HG03108 (cell line): ENCODE results near the gene GAS2L2.

Experiments used
- ATAC-seq: cut with Tn5 transposase; IDR thresholded peaks from one replicate; pipeline ENCODE4 v1.9.1; 2021; ENCODE audit warnings: moderate library complexity; ENCODE audit not compliant: unreplicated experiment

GAS2L2 gene

DNA sequence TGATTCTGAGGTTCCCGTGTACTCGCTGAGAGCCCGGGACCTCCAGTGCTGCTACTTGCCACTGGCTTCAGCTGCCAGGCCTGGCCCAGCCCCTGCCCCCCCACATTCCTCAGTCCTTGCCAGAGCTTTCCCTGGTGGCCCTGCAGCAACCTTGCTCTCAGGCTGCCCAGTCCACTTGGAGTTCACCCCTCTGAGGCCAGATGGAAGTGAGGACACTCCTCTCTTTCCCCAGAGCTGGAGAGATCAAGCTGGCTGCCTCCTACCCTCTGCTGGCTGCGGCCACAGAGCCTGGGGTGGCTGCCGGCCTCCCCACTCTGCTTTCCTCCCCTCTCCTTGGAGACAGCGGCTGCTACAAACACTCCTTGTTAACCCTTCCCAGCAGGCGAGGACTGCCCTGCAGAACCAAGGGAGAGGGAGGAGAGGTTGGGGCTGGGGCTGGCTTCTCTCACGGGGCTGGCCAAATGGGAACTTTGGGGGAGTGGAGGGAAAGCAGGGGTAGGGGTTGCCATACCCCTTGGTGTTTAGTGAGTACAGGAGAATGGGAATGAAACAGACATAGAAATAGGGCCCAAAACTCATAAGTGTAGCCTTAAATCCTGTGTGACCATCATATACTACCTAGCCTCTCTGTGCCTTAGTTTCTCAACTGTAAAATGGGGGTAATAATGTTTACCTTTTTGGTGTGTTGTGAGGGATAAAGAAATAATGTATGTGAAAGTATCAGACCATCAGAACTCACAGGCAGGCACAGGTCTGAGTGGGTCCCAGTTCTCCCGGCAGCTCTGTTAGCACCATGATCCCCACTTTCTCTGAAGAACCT lies at the start of gene GAS2L2:
Gene GAS2L2, minus strand, starts transcription at position 295 of the 820 bp plus-strand sequence. CDS start 389 bp downstream, outside the sequence.
- ATAC-seq: no peak

DNA sequence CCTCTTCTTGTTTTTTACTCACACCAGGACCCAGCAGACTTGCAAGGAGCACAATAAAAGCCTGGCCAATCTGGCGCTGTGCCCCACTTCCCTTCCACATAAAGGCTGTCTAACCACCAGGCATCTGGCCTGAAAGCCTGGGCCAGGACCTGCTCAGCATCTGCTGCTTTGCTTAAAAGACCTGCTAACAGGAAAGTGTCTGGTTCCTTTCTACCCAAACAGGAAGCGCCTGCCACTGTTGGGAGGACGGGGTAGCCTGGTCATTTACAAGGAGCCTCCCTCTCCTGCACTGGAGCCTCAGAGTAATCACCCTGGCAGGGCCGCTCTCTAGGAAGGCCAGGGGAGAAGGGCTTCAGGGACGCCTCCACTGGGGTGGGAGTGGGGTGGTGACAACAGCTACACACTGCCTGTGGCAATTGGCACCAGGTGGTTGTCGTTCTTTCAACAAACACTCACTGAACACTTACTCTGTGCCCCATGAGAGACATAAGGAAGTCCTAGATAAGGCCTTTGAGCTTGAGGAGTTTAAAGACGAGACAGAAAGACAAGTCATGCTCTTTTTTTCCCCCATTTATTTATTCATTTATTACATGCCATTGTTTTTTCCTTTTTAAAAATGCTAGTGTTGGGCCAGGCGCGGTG lies 48.7 kb upstream of the GAS2L2 start:
- no peak for ATAC-seq

DNA sequence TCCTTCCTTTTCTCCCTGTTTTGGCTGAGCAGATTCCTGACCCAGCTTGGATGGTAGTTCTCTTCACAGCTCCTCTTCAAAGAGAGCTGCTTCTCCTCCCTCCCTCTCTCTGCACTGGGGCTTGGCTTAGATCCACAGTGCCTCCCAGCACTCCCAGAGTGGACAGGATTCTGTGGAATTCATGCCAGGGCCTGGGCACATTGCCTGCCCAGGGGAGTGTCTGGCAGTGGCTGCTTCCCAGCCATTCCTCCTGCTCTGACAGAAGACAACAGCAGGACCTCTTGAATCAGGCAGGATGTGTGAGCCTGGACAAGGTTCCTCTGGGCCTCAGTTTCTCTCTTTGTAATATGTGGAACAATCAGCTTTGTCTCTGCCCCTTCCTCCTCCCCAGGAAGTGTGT lies 46.9 kb upstream of the GAS2L2 start:
- ATAC-seq: no peak

DNA sequence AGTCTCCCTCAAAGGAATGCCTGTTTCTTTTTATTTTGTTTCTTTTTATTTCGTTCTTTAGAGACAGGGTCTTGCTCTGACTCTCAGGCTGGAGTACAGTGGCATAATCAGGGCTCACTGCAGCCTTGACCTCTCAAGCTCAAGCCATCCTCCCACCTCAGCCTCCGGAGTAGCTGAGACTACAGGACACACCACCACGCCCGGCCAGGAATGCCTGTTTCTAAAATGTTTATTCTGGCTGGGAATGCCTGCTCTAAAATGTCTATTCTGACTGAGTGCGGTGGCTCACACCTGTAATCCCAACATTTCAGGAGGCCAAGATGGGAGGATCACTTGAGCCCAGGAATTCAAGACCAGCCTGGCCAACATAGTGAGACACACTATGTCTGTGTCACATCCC lies 44.9 kb upstream of the GAS2L2 start:
- no peak for ATAC-seq

DNA sequence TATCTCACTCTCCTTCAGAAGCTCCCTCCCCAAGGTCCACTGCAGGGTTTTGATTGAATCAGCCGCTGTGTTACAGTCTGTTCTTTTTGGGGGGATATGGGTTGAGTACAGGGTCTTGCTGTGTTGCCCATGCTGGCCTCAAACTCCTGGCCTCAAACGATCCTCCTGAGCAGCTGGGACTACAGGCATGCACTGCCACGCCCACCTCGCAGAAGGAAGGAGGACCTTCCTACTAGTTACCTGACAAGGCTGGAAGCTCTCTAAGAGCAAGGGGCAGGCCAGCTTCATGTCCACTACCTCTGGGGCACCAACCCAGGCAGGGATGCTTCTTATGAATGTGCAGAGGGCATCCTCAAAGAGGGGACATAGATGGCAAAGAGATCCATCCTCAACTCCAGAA lies 44.3 kb upstream of the GAS2L2 start:
- ATAC-seq: no peak

DNA sequence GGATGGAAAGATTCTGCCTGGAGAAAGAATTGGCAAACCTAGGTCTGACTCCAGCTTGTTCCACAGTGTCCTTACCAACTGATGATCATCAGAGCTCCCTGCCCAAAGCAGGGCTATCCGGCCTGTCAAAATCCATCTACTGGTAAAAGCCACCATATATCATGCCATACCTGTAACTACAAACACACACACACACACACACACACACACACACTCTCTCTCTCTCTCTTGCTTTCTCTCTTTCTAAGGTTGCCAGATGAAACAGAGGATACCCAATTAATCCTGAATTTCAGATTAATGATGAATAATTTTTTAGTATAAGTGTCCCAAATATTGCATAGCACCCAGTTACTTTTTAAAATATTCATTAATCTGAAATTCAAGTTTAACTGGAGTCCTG lies 43.9 kb upstream of the GAS2L2 start:
- ATAC-seq: no peak

DNA sequence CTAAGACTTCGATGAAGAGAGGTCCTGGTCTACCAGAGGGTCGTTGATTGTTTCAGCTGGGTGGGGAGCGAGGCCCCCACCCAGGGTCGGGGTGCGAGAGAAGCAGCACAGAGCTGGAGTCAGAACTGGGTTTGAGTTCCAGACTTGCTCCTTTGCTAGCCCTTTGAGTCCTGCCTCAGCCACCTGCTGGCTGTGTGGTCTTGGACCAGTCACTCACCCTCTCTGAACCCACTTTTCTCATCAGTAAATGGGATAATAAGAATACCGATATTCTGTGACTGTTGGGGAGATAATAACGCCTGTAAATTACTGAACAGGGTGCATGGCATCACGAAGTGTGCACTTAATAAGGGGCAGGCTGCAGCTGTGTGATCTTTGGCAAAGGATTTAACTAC lies 42.8 kb upstream of the GAS2L2 start:
- no peak for ATAC-seq

DNA sequence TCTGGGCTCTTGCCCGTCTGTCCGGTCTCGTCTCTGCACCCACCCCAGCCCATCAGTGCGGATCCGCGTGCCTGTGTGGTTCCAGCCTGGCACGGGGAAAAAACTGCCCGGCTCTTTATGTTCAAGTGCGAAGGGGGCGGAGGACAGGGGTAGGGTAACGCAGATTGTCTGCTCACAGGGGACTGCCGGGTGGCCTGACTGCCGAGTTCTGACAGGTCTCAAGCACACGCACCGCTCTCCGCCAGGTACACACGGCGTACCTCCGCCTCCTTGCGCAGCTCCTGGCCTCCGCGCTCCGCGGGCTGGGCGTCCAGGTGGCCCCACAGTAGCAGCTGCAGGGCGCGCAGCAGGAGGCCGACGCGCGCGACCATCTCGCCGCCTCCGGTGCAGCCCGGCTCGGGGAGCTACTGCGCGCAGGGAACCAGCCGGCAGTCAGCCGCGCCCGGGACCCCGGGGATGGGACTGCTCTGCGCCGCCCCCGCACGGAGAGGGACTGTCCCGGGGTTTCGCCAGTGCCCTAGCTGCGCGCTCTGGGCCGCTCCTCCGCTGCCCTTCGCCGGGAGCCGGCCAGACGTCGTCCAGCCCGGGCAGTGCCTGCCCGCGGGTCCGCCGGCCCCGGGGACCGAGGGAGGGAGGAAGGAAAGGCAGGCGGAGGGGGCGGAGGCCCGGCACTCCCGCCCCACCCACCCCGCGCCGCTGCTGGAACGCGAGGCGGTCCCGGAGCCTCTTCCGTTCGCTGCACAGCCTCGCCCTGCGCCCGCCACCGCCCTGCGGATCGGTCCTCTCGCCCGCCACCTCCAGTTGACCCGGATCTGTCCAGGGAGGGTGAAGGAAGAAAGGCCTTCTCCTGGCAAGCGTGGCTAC lies 42.2 kb upstream of the GAS2L2 start, which contains the start of gene MMP28:
Gene MMP28, minus strand, starts transcription at position 635 of the 864 bp plus-strand sequence. Its CDS starts 264 bp downstream, at position 371.
- no peak for ATAC-seq

DNA sequence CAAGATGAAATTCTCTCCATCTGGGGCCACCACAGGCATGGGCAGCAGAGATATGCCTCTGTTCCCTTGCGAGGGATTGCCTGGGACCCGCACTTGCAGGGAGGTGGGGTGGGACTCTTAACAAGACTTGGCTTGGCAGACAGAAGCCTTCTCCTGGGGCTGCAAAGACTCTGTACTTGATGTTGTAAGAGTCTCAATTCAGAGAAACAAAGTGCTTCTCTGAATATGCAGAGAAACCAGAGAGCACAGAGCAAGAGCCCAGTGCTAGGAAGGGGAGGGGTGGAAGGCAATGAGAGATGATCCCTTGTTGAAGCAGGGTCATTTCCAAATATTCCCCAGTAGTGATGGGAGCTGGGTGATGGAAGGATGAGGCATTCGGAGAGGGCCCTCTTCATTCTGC lies 40.2 kb upstream of the GAS2L2 start:
- ATAC-seq: no peak

DNA sequence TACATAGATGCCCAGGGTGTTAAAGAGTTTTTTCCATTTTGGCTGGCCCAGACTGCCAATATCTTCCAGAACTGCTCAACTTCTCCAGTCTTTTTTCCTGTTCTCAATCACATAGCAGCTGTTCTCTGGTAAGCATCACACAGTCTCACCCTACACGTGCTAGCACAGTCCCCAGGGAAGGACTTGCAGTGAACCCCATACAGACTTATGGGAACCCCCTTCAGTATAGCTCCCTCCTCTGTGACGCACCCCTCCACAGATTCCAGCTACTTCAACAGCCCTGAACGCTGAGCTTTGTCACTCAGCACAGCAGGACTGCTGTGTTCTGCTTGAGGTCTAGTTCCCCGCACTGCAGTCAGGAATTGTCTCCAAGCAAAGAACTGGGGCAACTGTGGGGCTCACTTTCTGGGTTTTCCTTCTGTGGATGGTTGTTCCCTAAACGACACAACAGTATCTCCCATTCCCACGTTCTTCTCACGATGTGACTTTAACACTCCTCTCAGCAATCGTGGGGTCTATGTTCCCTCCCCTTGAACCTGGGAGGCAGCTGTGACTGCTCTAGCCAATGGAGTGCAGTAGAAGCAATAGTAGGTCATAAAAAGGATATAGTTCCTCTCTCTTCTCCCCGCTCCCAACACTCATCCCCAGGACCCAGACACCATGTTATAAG lies 38.8 kb upstream of the GAS2L2 start:
- ATAC-seq: no peak

DNA sequence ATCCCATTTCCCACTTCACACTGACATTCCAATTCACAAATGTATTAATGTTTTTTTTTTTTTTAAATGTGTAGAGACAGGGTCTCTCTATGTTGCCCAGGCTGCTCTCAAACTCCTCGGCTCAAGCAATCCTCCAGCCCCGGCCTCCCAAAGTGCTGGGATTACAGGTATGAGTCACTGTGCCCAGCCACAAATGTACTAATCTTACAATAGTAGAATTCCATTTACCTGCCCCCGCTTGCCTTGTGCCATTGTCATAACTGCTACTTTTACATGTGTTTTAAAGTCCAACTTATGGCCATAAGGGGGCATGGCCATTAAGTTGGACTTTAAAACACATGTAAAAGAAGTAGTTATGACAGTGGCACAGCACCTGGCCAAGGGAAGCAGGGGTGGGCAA lies 37.8 kb upstream of the GAS2L2 start:
- no peak for ATAC-seq

DNA sequence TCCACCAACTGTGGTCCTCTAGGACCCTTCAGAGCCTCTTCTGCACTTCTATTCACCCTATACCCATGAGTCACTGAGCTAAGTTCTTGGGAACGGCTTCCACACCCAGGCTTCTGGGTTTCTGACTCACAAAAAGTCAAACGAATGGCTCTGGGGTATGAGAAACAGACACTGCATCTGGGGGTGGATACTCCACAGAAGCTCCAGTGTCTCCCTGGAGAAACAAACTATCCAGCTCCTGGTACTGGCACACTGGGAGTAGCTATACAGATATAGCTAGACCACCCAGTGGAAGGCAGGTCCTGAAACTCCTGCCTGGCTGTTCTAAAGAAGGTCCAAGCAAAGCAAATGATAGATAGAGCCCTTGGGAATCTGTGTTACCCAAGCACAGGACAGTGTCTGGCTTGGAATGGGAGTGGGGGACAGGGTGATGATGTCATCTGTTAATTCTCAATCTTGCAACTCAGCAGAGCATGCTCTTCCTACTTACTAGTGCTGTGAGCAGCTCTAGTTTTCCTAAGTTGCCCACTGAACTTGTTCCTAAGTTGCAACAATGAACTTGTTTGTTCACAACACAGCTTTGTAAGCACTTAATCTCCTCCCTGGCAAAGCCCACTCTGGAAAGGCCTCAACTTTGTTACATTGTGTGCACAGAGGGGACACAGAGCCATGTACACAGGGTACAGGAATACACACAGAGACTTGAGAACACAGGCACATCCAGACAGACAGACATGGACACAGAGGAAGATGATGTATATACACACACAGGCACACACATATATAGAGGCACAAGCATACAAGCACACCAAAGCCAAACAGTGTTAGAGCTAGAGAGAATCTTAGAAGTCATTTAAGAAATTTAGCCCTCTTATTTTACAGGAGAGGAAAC lies 35.7 kb upstream of the GAS2L2 start:
- no peak for ATAC-seq

DNA sequence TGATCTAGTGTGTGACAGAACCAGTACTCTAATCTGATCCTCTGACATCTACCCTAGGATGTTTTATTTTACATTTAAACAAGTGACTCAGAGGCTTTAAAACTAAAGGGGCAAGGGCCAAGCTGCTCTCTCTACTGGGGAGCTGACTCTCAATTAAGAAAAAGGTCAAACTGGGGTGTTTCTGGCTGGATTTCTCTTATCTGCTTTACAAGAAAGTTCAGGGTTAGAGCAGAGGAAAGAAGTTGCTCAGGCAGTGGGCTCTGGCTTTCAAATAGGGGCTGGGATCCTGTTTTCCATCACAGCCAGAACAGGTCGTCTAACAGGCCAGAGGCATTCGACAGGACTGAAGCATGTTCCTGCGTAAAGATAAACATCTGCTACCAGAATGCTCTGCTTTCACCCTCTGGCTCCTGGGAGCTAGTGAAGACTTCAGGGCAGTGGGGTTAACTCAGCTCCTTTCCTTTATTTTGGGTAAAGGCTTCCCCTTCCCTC lies 33.9 kb upstream of the GAS2L2 start:
- no peak for ATAC-seq

DNA sequence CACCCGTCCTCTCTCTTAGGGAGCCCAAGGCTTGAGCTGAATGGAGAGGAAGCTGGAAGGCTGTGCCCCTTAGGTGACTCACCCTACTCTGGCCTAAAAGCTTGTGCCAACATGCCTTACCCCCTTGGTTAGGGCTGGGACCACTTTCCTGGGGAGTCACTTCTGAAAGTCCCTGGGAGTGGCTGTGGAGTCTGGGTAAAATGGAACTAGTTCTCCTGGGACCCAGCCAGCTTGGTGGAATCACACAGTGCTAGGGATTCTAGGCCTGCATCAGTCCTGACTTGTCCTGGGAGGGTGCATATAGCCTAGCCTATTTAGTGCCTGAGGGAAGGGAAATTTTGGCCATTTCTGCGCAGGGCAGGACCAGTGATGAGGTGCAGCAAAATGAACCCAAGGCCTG lies 31.9 kb upstream of the GAS2L2 start:
- ATAC-seq: no peak

DNA sequence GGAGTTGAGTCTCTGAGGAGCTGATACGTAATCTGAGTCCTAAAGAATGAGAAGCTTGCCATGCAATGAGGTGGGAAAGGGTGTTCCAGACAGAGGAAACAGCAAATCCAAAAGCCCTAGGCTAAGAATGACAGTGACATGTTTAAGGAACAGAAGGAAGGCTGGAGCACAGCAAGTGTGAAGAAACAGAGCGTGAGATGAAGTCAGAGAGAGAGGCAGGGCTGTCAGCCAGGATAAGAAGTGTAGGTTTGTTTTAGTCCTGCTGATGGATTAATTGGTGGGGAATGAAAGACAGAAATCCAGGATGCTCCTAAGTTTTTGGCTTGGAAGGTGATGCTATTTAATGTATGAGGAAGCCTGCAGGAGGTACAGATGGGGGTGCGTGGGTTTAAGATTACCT lies 27.9 kb upstream of the GAS2L2 start:
- ATAC-seq: no peak

DNA sequence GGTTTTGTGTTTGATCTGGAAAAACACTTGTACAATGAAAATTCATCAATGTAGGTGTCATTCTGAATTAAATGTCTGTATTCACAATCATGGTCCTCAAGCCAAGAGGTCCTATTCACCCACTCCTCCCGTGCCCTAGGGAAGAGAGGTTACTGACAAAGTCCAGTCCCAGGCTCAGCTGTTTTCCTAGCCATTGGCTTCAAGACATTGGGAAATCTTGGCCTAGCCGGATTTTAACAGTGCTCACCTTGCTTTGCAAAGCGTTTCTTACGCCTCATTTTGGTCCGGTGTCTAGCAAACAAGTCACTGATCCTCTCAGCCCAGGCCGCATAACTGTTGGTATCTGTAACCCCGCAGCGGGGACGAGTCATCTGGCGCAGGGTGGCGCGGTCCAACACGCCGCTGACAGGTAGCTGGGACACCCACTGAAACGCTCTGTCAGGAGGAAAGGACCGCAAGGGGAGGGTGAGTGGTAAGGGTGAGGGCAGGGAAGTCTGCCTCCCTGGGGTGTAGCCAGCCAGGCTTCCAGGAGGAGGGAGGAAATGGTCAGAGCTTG lies 25.7 kb upstream of the GAS2L2 start:
- ATAC-seq: no peak

DNA sequence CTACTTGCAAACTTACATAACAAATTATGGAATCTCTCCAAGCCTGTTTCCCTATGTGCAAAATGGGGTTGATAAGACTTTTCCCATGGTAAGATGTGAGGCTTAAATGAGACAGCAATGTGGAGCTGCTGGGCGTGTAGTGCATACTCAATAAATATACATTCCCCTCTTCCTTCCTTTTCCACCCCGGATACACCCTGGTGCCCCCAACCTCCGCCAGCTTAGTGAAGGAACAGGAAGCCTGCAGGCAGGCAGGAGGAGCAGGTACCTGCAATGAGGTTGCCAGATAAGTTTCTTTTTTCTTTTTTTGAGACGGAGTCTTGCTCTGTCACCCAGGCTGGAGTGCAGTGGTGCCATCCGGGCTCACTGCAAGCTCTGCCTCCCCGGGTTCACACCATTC lies 22.5 kb upstream of the GAS2L2 start:
- ATAC-seq: no peak

DNA sequence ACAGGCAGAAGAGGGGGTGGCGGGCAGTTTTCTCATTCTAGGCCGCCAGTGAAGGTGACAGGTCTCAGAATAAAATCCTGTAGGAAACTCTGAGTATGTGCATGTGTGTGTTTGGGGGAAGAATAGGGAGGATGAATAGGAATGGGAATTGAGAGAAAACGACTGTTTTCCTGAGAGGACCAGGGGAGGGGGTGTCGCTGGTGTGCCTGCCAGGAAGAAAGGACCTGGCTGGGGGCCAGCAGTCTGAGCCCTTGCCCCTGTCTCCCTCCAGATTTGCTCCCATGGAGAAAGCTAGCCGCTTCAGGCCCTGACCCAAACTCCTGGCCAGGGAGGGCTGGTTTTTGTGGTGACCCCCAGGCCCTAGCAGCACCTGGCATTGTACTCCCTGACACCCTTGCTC lies 22.0 kb upstream of the GAS2L2 start:
- ATAC-seq: no peak

DNA sequence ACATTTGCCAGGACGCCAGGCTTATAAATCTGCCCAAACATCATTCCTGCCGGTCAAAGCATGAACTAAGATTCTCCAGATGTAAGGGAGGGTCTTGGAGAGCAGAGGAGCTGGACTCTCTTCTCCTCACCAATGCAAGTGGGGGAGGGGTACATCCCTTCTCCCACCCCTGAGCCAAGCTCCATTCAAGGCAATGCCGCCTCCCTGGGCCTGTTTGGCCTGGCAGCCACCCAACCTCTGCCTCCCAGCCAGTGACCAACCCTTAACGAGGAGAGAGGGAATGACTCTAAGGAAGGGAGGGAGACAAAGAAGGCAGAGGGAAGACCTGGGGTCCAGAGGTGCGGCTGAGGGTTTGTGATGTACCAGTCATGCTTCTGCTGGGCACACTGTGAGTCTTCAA lies 21.5 kb upstream of the GAS2L2 start:
- no peak for ATAC-seq
